Neural progenitor cell (in vitro differentiated cells): ENCODE data around the gene SNX11.

ENCODE experiments used
- EZH2 ChIP-seq: fragments of 200-600 bp; sonication (generic); IDR thresholded peaks from 2 replicates; pipeline ENCODE4 v1.6.1; 2017; ENCODE audit warnings: antibody characterized with exemption, mild to moderate bottlenecking, moderate library complexity
- TF ChIP-seq, protein P1 (sequence below): fragments of 200-600 bp; sonication (generic); IDR thresholded peaks from 2 replicates; pipeline ENCODE4 v1.5.1; 2017; ENCODE audit warnings: antibody characterized with exemption, mild to moderate bottlenecking

GRCh38 chr17:48066656-48067055, 40.9 kb upstream of the SNX11 start:
- TF ChIP-seq, protein P1, sequence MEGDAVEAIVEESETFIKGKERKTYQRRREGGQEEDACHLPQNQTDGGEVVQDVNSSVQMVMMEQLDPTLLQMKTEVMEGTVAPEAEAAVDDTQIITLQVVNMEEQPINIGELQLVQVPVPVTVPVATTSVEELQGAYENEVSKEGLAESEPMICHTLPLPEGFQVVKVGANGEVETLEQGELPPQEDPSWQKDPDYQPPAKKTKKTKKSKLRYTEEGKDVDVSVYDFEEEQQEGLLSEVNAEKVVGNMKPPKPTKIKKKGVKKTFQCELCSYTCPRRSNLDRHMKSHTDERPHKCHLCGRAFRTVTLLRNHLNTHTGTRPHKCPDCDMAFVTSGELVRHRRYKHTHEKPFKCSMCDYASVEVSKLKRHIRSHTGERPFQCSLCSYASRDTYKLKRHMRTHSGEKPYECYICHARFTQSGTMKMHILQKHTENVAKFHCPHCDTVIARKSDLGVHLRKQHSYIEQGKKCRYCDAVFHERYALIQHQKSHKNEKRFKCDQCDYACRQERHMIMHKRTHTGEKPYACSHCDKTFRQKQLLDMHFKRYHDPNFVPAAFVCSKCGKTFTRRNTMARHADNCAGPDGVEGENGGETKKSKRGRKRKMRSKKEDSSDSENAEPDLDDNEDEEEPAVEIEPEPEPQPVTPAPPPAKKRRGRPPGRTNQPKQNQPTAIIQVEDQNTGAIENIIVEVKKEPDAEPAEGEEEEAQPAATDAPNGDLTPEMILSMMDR = peak; percentile 8
- TF ChIP-seq EZH2 = no peak
